ENCODE results near the gene DQX1. TPM values are rescaled to one million over a fixed set of nuclear protein-coding genes. Genes with fewer than 3 reads are reported as not detected.
A peak's percentile ranks its signal among the peaks of the same experiment; 100 is the strongest.
"Not testable (repeated sequence)": the region's sequence is repeated elsewhere in the genome, so short reads cannot be mapped to it uniquely, and the experiment has no call there.

The DQX1 gene
- total RNA-seq, 1 donor from 2014 or later, result 0.68 TPM

DNA sequence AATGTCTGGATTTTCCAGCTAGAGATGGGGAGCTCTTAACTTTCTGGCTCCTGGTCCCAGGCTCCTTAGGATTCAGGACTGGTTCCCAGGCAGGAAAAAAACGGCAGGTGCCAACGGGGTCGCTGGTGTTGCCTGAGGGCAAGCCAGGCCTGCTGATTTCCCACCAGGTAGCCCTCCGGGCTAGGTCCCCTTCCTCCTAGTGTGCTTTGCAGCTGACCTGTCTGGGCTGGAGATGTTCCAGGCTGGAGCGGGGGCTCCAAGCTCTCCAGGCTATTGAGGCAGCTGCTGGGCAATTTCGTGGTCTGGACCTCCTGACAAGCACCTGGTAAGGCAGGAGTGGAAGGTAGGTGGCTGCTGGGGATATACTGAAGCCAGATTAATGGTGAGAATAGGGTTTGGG lies 51.5 kb downstream of the DQX1 start:
- no peak overlapping the region for H3K4me3 Mint-ChIP-seq
- H3K9me3 Mint-ChIP-seq, result no peaks in the 10 kb centered on the region
- H3K36me3 Mint-ChIP-seq (ENCODE audit: low read depth), result peaks cover 37% of the 10 kb centered on the region
- intact Hi-C loops (cut with micrococcal nuclease), result no loop called here
- no peaks in the 10 kb centered on the region for H3K27me3 Mint-ChIP-seq
- H3K4me1 Mint-ChIP-seq, result peaks cover 26% of the 10 kb centered on the region
- H3K27ac Mint-ChIP-seq, result peak overlapping the region; percentile 29
- no peak for DNase-seq

GRCh38 chr2:74472945-74473258 lies 53.1 kb downstream of the DQX1 start:
- Mint-ChIP-seq H3K27ac (peak overlapping the region; percentile 98), H3K27me3 (no peaks in the 10 kb centered on the region), H3K9me3 (no peaks in the 10 kb centered on the region), H3K36me3 (ENCODE audit: low read depth) (peaks cover 34% of the 10 kb centered on the region), H3K4me1 (peaks cover 22% of the 10 kb centered on the region), H3K4me3 (peak overlapping the region; percentile 99)
- no peak for DNase-seq
- intact Hi-C loops (cut with micrococcal nuclease), result loop anchor here (1.0 kb wide), 3 partner anchors 9 to 56 kb away; partner anchors contain the start of genes AUP1, CCDC142, HTRA2 and WBP1

DNA sequence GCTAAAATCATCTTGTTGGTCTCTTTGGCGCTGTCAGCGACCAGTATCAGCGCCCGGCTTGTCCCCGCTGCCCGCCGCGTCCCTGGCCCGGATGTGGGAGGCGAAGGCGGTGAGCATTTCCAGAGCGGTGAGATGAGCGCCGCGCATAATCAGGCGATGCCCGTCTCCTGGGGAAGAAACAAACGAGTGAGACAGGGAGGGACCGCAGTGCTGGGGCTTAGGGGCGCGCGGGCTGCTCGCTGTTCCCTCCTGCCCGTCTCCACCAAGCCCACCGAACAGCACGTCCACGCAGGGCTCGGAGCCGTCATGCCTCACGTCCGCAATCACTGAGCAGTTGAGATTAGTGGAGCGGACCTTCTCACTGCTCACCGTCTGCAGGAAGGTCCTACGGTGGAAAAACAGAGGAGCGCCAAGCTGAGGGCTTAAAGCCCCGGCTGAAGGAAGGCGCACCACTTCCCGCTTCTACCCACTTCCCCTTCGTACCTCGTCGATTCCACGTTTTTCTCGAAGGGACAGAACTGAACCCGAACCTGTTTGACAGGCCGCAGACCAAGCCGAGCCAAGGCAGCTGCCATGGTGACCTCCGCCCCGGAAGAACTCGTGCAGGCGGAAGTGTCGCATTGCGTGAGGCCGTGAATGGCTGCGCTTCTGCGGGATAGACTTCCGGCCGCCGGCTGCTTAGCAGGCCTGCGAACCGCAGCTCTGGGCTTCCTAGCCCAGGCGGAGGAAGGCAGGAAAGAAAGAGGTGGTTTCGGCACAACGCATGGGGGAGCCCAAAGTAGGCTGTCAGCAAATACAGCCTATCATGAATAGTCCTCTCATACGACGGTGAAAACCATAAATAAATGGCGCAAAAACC lies 53.7 kb downstream of the DQX1 start, which contains the start of gene MRPL53:
Gene MRPL53 (minus strand): TSS at position 595 of the 859 bp plus-strand sequence. CDS start 20 bp downstream, at position 575.
- DNase-seq, result peak; percentile 99
- Mint-ChIP-seq H3K27ac (peak within 1 kb of the TSS; percentile 98), H3K27me3 (no peaks in the 10 kb centered on the region), H3K36me3 (ENCODE audit: low read depth) (peaks cover 30% of the 10 kb centered on the region), H3K4me1 (peaks cover 22% of the 10 kb centered on the region), H3K4me3 (peak within 1 kb of the TSS; percentile 99), H3K9me3 (no peaks in the 10 kb centered on the region)
- intact Hi-C loops (cut with micrococcal nuclease), result loop anchor here (1.0 kb wide), 3 partner anchors 10 to 57 kb away; partner anchors contain the start of genes AUP1, CCDC142, HTRA2 and WBP1

GRCh38 chr2:74471332-74472065 lies 54.5 kb downstream of the DQX1 start:
- H3K27me3 Mint-ChIP-seq, result no peaks in the 10 kb centered on the region
- H3K36me3 Mint-ChIP-seq (ENCODE audit: low read depth), result peaks cover 26% of the 10 kb centered on the region
- intact Hi-C loops (cut with micrococcal nuclease), result loop anchor here (1.0 kb wide), 3 partner anchors 11 to 58 kb away; partner anchors contain the start of genes AUP1, CCDC142, HTRA2 and WBP1
- no peaks in the 10 kb centered on the region for H3K9me3 Mint-ChIP-seq
- H3K4me1 Mint-ChIP-seq, result peaks cover 22% of the 10 kb centered on the region
- peak overlapping the region; percentile 98 for H3K27ac Mint-ChIP-seq
- no peak for DNase-seq
- peak overlapping the region; percentile 99 for H3K4me3 Mint-ChIP-seq

GRCh38 chr2:74470742-74471141 lies 55.3 kb downstream of the DQX1 start:
- peaks cover 28% of the 10 kb centered on the region for H3K36me3 Mint-ChIP-seq (ENCODE audit: low read depth)
- intact Hi-C loops (cut with micrococcal nuclease), result not testable (repeated sequence)

More at GRCh38 chr2:74470742-74471141, 55.3 kb downstream of the DQX1 start:
- not testable (repeated sequence) for H3K27me3 Mint-ChIP-seq, H3K9me3 Mint-ChIP-seq, DNase-seq
- H3K4me3 Mint-ChIP-seq, result peak overlapping the region; percentile 74
- peak overlapping the region; percentile 69 for H3K27ac Mint-ChIP-seq
- H3K4me1 Mint-ChIP-seq, result peaks cover 25% of the 10 kb centered on the region

Other genes starting within 250 kb of the DQX1 start
- 0.93 and 1.4 TPM in 2 replicates for gene SLC4A5, start 182.8 kb downstream of the DQX1 start, total RNA-seq
- 87.1 and 87.2 TPM in 2 replicates for gene DCTN1, start 145.9 kb downstream of the DQX1 start, total RNA-seq
- 1.7 and 2.0 TPM in 2 replicates for gene C2orf81, start 104.6 kb downstream of the DQX1 start, total RNA-seq
- gene WDR54, start 104.5 kb downstream of the DQX1 start, total RNA-seq, result 72.1 and 78.2 TPM in 2 replicates
- 1.1 and 2.2 TPM in 2 replicates for gene RTKN, start 84.3 kb downstream of the DQX1 start, total RNA-seq
- 51.8 and 54.5 TPM in 2 replicates for gene INO80B, start 71.1 kb downstream of the DQX1 start, total RNA-seq
- 28.8 and 29.0 TPM in 2 replicates for gene WBP1, start 67.8 kb downstream of the DQX1 start, total RNA-seq
- gene MOGS, start 60.8 kb downstream of the DQX1 start, total RNA-seq, result 84.2 and 85.7 TPM in 2 replicates
- 89.0 and 115 TPM in 2 replicates for gene MRPL53, start 53.6 kb downstream of the DQX1 start, total RNA-seq
- 26.5 and 26.9 TPM in 2 replicates for gene CCDC142, start 43.2 kb downstream of the DQX1 start, total RNA-seq
- gene TTC31, start 43.1 kb downstream of the DQX1 start, total RNA-seq, result 27.1 and 31.5 TPM in 2 replicates
- 0.36 and 0.40 TPM in 2 replicates for gene LBX2, start 26.6 kb downstream of the DQX1 start, total RNA-seq
- gene PCGF1, start 18.5 kb downstream of the DQX1 start, total RNA-seq, result 43.3 and 45.8 TPM in 2 replicates
- 0.54 and 0.70 TPM in 2 replicates for gene TLX2, start 11.8 kb downstream of the DQX1 start, total RNA-seq
- gene AUP1, start 3.5 kb upstream of the DQX1 start, total RNA-seq, result 170 and 173 TPM in 2 replicates
- 49.6 and 56.4 TPM in 2 replicates for gene HTRA2, start 3.7 kb upstream of the DQX1 start, total RNA-seq
- gene LOXL3, start 27.7 kb upstream of the DQX1 start, total RNA-seq, result 1.5 and 1.7 TPM in 2 replicates
- 33.8 and 34.2 TPM in 2 replicates for gene DOK1, start 28.5 kb upstream of the DQX1 start, total RNA-seq
- not detected in 2 replicates for gene M1AP, start 122.1 kb upstream of the DQX1 start, total RNA-seq
- gene SEMA4F, start 128.0 kb upstream of the DQX1 start, total RNA-seq, result 3.5 and 4.8 TPM in 2 replicates